Measurements from ENCODE around the gene FRMD8.

- no peak for TF ChIP-seq KLF1 (tag; IDR thresholded peaks at IDR 0.05)
- no peak for TF ChIP-seq STAG1 (CRISPR knock-in tag; IDR thresholded peaks at IDR 0.05; ENCODE audit: borderline replicate concordance)
- no peak for TF ChIP-seq ZSCAN29 (IDR thresholded peaks at IDR 0.05)
- no peak for TF ChIP-seq MED1 (CRISPR knock-in tag; IDR thresholded peaks at IDR 0.05; ENCODE audit: borderline replicate concordance)
- TF ChIP-seq CREB1 (IDR thresholded peaks at IDR 0.05), result no peak
- no peak for TF ChIP-seq CREB1 (CRISPR knock-in tag; IDR thresholded peaks at IDR 0.05)
- TF ChIP-seq MYC (IDR thresholded peaks at IDR 0.05; ENCODE audit: low read depth, low read length), result no peak
- no peak for TF ChIP-seq MYC (CRISPR knock-in tag; IDR thresholded peaks at IDR 0.05; ENCODE audit: borderline replicate concordance, low read depth)
These were observed 10.6 kb downstream of the FRMD8 start for GRCh38 chr11:65396769-65397745.

Measured in K562 (cell line).